GM21723 (cell line): ENCODE measurements around the gene FAM229A.

ENCODE experiments used
- ATAC-seq: cut with Tn5 transposase; IDR thresholded peaks from one replicate; pipeline ENCODE4 v1.9.1; 2021; ENCODE audit warnings: mild to moderate bottlenecking, moderate library complexity; ENCODE audit not compliant: unreplicated experiment

The FAM229A gene

GRCh38 chr1:32350785-32351398, 11.4 kb downstream of the FAM229A start:
- ATAC-seq = peak; percentile 47

GRCh38 chr1:32349211-32349708, 13.0 kb downstream of the FAM229A start:
- no peak for ATAC-seq

- ATAC-seq = no peak
Measured at GRCh38 chr1:32346532-32347157, 15.6 kb downstream of the FAM229A start.

GRCh38 chr1:32345289-32345827, 16.9 kb downstream of the FAM229A start:
- ATAC-seq = no peak

DNA sequence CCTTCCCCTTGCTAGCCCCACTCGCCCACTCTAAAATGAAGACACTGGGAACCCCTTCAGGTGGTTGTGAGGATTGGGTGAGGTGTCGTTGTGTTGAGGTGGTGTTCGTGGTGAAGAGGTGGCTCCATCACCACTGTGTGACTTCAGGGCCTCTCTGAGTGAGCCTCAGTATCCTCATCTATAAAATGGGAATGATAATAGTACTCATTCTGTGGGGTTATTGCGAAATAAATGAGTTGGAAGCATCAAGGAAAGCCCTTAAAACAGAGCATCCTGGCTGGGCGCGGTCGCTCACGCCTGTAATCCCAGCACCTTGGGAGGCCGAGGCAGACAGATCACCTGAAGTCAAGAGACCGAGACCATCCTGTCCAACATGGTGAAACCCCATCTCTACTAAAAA, 19.6 kb downstream of the FAM229A start:
- no peak for ATAC-seq

DNA sequence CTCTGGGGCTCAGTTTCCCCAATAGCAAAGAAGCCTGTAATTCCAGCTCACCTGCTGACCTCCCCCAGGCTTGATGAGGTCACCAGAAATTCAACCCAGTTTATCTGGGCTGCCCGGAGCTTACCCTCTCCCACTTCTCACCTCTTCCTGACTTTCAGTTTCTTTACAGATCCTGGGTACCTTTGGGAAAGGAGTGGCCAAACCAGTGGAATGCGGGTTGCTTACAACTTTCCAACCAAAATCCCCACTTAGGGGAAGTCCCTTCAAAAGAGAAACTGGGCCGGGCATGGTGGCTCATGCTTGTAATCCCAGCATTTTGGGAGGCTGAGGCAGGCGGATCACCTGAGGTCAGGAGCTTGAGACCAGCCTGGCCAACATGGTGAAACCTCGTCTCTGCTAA, 20.3 kb downstream of the FAM229A start:
- no peak for ATAC-seq

GRCh38 chr1:32341186-32341757, 21.0 kb downstream of the FAM229A start:
- ATAC-seq = no peak

DNA sequence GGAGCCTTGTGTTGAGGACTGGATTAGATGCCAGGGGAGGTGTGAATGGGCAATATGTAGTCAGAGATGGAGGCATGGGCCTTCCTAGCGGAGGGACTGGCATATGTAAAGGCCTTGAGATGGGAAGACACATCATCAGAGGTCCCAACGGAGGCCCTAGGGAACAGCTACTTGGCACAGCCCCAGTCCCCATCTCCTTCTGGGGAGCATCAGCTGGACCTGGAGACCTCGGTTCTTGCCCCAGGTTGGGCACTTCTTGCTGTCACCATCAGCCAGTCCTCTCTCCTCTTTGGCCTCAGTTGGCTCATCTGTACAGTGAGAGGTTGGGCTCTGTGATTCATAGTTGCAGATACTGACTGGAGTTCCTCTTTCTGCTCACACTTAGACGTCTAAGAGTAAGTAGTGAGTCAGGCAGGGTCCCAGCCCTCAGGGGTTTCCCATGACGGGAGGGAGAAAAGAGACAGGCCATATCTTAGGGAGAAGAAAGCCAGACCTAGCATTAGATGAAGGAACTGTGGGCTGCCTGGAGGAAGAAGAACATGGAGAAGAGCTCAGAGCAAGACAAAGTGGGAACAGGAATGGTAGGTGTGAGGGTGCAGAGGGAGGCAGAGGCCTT, 22.8 kb downstream of the FAM229A start:
- ATAC-seq = no peak

- ATAC-seq = no peak
Measured at GRCh38 chr1:32338637-32339145, 23.6 kb downstream of the FAM229A start.

- ATAC-seq = no peak
Measured at GRCh38 chr1:32337855-32338636, 24.2 kb downstream of the FAM229A start.

DNA sequence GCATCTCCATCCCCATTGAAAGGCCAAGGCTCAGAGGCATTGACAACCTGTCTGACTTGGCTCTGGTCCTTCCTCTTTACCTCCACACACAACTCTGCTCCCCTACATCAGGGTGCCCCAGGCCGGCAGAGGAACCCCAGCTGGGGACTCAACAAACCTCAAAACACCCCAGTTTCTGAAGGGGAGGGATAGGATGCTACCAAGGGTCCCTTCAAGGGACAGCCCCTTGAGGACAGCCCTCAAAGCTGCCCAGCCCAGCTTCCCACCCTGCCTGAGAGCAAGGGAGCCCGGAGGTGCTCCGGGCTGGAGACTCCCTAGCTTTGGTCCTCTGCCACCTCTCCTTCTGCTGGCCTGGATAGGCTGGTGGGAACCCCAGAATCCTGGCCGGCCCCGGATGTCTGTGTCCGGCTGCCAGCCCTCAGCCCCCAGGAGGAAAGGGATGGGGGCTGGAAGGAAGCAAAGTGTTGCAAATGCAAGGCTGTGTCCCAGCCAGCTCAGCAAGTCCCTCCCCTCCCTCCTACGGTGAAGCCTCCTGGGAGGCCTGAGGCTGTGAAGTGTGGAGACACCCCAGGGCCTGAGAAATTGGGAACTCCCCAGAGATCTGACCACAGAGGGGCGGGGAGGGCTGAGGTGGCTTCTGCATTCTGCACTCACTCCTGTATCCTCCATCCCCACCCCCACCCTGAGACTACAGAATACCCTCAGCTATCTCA, 25.2 kb downstream of the FAM229A start:
- no peak for ATAC-seq

GRCh38 chr1:32336591-32336932, 25.7 kb downstream of the FAM229A start:
- no peak for ATAC-seq

GRCh38 chr1:32335790-32336590, 26.3 kb downstream of the FAM229A start, which contains the start of gene MARCKSL1:
MARCKSL1 (minus strand) TSS chr1:32336233; CDS start chr1:32336033, 200 bp downstream.
- ATAC-seq = peak; percentile 32

GRCh38 chr1:32335535-32335789, 26.8 kb downstream of the FAM229A start:
- ATAC-seq = no peak

- no peak for ATAC-seq
Measured at GRCh38 chr1:32334864-32335534, 27.3 kb downstream of the FAM229A start.

GRCh38 chr1:32334274-32334861, 27.9 kb downstream of the FAM229A start:
- ATAC-seq = no peak

DNA sequence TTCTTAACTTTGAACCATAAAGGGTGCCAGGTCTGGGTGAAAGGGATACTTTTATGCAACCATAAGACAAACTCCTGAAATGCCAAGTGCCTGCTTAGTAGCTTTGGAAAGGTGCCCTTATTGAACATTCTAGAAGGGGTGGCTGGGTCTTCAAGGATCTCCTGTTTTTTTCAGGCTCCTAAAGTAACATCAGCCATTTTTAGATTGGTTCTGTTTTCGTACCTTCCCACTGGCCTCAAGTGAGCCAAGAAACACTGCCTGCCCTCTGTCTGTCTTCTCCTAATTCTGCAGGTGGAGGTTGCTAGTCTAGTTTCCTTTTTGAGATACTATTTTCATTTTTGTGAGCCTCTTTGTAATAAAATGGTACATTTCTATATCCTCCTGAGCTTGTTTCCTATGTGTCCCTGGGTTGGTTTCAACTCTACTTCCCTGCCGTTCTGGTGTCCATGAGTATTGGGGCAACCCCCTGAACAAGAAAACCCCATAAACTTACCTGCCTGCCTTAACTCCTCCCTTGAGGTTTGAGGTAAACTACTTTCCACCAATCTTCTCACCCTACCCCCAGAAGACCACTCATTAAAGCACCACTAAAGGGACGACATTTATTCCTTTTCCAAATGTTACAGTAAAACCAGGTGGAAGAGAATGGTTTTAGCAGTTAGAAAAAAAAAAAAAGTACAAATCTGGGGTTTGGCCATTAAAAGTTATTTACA, 28.9 kb downstream of the FAM229A start:
- ATAC-seq = no peak
